GDM1 (cell line): ENCODE data around the gene RAB3IL1.

ENCODE experiments used
- DNase-seq: peaks from one replicate; lab custom pipeline; 2025; lab: John Stamatoyannopoulos, UW

RAB3IL1 gene

DNA sequence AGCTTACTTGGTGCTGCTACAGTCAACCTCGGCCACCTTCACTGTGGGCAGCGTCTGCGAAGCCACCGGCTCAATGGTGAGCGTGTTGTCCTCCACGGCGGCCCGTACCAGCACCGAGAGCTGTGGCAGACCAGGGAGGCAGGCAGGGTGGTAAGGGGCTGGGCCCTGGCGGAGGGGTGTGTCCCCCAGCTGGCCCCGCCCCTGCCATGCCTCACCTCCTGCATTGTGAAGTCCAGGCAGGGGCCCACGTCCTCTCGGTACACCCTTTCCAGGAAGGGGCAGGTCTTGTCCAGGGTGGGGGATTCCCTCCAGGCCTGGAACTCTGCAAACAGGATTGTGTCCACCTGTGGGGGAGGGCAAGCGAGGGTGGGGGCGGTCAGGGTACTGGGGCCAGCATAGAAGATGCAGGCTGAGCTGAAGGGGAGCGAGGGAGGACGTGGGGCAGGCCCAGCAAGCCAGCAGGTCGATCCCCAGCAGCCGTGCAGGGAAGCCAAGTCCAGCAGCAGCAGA is 12.8 kb downstream of the RAB3IL1 start:
- no peak for DNase-seq

DNA sequence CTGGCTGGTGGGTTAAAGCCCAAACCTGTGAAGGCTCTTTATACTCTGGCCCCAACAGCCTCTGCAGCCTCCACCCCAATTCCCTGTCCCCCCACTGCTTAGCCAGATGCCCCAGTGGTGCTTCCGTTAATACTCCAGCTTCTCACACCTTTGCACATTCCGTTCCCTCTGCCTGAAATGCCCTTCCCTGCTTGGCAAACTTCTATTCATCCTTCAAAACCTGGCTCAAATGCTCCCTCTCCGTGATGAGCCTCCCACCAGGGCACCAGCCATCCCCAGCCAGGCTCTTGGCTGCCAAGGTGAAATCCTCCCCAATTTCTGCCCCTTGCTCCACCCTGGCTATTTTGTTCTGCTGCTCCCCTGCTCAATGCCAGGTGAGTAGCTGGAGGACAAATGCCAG is 13.5 kb downstream of the RAB3IL1 start:
- no peak for DNase-seq

DNA sequence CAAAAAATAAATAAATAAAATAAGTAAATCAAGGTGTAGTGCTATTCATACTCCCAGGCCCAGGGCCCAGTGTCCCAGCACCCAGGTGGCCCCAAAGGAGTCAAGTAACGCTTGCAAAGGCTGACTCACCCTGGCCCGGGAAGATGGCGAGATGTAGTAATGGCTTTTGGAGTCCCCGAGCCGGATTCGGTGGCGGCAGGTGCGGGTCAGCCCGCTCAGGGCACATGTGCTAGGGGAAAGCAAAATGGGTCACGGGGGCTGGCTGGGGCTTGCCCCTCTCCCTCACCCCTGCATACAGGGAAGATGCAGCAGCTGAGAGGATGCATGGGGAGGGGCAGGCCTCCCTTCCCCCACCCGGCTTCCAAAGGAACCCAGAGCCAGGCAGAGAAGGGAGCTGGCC is 15.1 kb downstream of the RAB3IL1 start:
- no peak for DNase-seq

DNA sequence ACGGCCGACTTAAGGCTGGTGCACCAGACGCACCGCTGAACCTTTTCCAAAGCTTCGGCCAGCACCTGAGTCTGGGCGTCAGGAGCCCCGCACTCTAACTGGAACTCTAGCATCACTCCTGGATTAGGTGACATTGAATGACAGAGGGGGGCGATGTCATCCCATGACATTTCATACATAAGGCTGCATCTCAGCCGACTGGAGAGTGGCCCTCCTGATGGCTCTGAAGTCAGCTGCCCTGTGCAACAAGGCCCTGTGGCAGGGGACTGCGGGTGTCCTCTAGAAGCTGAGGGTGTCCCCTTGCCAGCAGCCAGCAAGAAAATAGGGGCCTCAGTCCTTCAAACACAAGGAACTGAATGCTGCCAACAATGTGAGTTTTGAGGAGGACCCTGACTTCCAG is 16.0 kb downstream of the RAB3IL1 start:
- no peak for DNase-seq

DNA sequence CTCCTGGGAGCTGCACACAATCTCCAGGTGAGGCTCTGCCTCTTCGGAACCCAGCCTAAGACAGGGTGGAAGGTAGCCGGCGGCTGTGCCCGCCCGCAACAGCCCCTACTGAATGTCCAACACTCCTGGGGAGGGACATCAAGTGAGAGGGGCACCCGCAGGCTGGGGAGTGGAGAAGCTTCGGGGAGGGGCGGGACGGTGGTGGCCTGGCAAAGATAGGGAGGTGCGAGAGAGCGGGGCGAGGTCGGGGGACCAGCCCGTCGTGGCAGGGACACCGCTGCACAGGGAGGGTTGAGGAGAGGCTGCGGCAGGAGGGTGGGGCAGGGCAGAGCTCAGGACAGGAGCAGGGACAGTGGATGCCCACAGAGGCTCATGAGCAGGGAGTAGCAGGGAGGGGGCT is 17.1 kb downstream of the RAB3IL1 start:
- no peak for DNase-seq

DNA sequence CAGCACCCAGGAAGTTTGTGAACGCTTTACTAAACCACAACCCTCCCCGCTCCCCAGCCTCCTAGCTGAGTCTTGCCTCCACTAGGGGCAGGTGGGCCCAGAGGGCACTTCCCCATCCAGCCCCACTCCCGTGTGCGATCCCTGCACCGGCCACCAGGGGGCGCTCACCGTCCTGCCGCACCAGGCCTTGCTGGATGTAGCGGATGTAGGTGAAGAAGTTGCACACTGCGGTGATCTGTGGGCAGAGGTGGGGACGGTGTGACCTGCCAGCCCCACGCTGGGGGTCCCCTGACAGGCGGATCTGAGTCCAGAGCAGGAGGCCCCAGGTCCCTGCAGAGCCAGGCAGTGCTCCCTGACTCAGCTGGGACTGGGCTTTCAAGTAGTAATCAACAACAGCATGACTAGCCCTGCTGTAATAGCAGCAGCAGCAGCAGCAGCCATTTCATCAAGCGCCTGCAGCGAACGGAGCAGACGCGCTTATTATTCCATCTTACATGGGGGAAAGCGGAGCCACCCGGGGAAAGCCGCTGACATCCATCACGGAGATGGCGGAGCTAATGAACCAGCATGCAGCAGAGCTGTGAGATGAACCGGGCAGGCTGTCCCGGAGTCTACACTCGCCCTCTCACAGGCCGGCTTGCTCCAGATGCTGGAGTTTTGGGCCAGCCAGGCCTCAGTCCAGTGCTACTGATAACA is 18.1 kb downstream of the RAB3IL1 start:
- peak; percentile 80 for DNase-seq

DNA sequence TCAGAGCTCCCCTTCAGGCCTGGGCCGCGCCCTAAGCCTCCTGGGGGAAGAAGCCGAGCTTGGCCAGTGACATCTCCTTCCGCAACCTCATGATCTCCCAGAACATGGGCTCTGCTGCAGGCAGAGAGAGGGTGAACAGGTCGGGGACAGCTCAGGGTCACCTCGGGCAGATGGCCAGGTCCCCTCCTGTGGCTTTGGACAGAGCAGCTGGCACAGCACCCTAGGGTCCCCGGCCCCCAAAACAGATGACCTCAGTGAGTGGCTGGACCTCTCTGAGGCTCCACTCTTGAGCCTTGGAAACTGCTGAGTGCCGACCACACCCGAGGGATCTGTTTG is 19.2 kb downstream of the RAB3IL1 start:
- DNase-seq: no peak

DNA sequence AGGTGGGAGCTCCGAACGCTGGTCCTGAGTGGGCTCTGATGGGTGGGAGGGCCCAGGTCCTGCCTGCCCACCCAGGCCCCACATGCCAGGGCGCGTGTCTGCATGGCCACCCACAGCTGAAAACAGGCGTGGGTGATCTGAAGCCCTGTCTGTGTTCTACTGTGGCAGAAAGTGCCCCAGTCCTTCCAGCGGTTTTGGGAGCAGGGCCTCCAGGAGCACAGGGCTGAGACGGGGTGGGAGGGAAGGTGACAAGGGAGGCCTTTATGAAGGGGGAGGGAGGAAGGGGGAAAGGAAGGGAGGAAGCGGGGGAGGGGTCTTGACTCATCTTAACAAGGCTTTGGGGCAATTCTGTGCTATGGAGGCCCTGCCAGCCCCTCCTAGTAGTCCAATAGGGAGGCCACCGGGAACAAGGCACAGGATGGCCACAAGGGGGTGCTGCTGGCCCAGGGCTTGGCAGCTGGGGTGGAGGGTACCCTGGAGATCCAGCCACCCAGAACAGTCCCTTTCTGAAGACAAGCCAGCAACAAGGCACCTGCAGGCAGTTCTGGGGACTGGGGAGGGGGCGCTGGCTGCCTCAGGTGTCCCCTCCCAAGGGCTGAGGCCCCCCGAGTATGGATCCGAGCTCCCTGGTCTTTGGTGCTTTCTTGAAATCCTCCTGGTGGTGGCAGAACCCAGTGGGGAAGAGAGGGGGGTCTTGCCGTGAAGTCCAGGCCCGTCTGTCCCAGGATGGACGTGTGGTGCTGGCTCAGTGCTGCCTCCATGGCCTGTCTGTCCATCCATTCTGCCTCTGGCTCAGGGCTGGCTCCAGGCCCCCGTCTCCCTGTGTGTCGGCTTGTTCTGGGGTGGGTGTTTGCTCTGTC is 19.7 kb downstream of the RAB3IL1 start:
- peak; percentile 65 for DNase-seq

DNA sequence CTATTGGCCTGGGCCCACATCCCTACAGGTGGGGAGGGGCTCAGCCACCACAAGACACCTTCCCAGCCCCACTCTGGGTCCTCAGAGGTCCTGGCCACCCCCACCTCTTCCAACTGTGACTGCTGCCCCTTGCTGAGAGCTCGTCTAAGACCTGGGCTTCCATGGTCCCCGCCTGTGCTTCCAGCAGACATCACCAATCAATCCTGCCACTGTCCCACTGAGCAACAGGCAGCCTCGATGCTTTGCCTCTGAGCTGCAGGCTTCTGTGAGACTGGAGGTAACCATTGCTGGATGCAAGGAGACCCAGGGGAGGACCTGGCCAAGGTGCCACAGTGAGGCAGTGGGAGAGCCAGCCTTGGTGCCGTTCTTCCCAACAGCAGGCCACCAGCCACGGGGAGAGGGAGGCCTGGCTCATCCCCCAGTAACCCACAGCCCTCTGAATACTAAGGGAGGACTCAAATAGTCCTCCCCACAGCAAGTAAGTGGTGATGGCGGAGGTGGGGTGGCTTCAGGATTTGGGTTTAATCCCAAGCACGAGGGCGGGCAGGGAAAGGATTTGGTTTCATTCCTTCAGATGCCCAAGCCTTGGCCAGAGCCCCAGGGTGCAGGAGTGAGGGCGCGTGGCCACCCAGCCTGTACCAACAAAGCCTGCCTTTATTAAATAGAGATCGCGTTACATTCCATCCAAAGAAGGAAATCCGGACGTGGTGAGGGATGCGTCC is 20.5 kb downstream of the RAB3IL1 start:
- no peak for DNase-seq

DNA sequence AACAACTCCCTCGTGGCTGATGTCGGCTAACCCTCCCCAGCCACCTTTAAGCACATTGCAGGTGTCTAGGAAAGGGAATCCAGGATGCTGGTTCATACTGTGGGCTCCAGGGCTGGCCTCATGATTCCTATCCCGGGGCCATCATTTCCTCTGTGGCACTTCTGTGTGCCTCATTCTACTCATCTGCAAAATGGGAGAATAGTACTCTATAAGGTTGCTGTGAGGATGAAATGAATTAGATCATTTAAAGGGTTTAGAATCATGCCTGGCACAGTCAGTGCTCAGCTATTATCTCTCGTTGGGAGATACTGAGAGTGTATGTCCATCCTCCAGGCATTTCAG is 21.7 kb downstream of the RAB3IL1 start:
- no peak for DNase-seq

DNA sequence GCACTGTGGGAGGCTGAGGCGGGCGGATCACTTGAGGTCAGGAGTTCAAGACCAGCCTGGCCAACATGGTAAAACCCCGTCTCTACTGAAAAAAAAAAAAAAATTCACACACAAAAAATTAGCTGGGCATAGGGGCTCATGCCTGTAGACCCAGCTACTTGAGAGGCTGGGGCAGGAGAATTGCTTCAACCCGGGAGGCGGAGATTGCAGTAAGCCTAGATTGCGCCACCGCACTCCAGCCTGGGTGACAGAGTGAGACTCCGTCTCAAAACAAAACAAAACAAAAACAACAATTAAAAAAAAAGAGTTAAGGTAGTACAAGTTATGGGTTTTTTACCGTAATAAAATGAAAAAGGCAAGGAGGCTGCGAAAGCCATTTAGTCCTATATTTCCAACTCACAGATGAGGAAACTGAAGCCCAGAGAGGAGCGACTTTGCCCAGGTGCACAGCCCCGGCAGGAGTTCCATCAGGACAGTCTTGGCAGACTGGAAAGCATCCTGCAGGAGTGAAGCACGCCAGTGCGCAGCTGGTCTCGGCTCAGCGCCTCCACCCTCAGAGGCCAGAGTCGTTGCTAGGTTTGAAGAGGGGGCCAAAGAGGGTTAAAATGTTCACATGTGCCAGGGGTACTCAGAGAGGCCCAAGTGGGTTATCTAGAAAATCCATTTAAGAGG is 22.2 kb downstream of the RAB3IL1 start:
- no peak for DNase-seq

DNA sequence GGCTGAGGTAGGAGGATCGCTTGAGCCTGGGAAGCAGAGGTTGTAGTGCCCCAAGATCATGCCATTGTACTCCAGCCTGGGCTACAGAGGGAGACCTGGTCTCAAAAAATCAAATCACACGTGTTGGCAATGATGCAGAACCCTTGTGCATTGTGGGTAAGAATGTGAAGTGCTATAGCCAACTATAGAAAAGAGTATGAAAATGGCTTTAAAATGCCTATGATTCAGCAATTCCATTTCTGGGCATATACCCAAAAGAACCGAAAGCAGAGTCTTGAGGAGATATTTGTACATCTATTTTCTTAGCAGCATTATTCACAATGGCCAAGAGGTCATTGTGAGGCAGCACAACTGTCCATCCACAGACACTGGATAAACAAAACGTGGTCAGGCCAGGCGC is 23.4 kb downstream of the RAB3IL1 start:
- DNase-seq: no peak

DNA sequence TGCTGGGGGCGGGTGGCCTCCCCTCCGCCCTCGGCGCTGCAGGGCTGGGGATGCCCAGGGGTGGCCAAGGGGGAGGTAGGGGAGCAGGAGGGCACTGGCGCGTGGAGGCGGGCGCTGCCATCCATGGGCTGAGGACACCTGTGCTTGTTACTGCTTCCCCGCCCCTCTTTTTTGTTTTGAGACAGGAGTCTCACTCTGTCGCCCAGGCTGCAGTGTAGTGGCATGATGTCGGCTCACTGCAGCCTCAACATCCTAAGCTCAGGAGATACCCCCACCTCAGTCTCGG is 25.3 kb downstream of the RAB3IL1 start:
- DNase-seq: no peak

DNA sequence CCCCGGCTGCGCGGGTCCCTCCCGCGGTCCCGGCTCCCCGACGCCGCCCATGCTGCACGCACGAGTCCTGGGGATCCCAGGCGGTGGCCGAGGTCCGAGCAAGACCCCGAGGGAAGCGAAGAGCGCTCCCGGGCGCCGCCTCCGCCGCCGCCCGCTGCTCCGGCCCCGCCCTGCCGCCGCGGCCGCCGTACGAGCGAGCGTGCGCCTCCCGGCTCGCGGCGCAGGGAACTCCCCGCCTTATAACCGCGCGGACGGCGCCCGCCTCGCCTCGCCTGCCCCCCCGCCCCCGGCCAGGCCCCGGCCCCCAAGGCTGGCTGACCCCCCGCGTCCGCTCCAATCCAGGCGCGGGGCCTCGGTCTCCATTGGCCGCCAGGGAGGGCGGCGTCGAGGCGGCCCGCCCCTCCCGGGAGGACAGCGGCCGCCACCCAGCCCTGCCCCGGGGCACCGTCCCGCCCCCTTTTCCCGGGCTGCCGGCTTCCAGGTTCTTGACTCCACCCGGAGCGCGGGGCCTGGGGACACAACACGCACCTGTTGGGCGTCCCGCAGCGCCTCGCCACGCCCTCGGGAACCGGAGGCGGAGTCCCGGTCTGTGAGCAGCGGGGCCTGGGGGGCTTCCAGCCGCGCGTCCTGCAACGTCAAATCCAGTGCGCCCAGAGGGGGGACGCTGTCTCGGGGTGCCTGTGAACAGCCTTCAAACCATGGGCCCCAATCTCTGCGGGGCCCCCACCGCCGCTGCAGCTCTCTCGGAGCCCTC is 25.9 kb downstream of the RAB3IL1 start, which contains the start of gene FADS3:
TSS of gene FADS3 (minus strand) at position 215 of the 754 bp plus-strand sequence. CDS start at position 51, 164 bp downstream.
- DNase-seq: peak; percentile 28

DNA sequence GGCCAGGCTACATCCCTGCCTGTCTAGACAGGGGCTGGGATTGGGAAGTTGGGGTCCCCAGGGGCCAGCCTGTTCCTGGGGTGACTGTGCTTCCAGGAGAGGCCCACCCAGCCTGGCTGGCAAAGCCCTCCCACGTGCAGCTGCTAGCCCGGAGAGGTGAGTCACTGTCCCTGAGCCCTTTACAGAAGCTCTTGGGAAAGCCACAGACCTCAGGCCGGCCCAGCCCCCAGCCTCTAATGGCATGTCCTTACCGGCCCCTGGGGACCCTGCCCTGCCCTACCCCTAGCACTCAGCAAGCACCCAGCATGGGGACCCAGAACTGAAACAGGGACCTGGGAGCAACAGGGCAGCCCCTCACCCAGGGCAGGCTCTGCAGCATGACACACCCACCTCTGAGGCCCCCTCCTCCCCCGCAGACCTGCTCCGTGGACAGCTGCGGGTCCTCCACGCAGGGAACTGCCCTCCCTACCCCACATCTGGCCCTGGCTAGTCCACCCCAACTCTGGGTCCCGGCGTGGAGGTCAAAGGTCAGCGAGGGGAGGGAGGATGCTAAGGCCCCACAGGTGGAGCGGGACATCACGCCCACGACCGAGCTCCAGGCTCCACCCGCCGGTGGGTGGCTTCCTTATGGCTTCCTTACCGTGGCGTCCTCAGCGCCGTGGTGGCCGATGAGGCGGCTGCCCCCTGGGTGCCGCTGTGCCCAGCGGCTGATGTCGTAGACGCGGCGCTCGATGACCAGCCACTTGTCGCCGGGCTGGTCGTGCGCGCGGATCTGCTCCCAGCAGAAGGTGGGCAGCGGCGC is 26.6 kb downstream of the RAB3IL1 start:
- no peak for DNase-seq

DNA sequence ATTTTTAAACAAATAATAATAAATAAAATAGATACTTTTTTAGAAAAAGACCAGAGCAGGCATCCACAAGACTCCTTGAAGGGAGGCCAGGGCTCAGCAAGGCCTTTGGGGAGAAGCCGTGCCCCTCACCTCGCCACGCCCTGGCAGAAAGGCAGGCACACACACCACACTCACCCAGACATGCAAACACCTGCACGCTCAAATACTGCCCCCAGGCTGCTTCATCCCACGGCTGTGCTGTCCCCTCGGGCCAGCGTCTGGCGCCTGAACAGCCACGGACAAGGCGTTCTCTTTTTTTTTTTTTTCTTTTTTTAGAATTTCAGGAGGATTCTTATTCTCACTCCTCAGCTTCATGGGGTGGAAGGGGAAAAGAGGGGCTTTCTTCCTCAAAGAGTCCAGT is 27.5 kb downstream of the RAB3IL1 start:
- no peak for DNase-seq

DNA sequence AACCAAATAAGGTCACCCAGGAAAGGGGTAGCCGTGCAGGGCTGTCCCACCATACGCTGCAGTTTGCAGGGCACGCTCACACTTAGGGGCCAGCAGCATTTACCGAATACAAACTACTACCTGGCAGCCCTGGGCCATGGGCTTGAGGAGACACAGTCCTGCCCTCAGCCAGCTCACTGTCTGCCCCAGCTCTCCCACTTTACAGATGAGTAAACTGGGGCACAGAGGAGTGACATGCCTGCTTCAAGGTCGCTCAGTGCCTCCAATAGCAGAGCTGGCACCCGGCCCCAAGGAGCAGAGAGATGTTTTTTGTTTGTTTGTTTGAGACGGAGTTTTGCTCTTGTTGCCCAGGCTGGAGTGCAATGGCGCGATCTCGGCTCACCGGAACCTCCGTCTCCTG is 28.8 kb downstream of the RAB3IL1 start:
- no peak for DNase-seq

DNA sequence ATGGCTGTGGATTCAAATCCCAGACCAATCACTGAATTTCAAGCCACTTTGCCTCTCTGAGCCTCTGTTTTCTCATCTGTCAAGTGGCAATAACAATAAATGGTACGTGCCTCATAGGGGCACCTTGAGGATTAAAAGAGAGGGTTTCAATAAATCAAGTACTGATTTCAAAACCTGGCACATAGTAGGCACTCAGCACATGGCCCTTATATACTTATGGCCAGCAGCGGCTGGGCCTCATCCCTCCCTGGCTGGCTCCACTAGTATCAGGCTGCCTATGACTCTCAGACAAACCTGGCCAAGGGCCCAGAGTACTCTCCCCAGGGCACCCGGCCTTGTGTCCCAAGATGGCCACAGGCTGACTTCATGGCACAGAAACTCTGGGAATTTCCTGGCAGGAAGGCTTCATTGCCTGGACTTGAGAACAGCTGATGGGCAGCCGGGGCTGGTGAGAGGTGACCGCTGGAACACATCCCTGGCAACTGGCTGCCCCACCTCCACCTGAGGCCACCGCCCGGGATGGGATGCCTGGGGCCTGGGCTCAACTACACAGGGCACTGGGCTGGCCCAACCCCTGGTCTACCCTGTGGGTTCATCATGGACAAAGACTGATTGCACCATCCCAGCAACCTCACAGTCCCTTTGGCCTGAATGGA is 29.4 kb downstream of the RAB3IL1 start:
- no peak for DNase-seq

DNA sequence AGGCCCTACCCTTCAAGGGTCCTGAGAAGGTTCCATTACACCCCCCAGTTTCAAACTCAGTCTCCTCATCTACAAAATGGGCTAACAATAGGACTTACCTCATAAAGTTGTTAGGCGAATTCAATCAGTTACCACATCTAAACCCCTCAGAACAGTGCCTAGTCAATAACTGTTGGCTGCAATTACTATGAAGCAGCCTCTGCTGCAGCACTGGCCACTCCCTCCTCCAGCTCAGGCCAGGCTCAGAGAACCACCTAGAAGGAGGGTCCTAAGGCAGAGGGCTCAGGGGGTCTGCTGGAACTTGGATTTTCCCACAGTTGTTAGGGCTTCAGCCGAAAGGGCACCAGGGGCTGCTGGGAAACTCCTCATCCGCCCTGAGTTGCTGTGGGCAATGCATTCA is 30.7 kb downstream of the RAB3IL1 start:
- DNase-seq: no peak
